Chondrocyte (in vitro differentiated cells): ENCODE results near the gene ADAMTSL4. TPM values are rescaled to one million over a fixed set of nuclear protein-coding genes. Genes with fewer than 3 reads are reported as not detected.

Experiments
- DNase-seq: peaks from one replicate; pipeline ENCODE4 v3.0.0; 2021; ENCODE audit warnings: mixed read lengths, low spot score
- H3K27ac Mint-ChIP-seq: one replicate; pipeline ENCODE4 v1.8.0; 2021; ENCODE audit warnings: mild to moderate bottlenecking, moderate library complexity, mixed read lengths; ENCODE audit not compliant: unreplicated experiment
- H3K27me3 Mint-ChIP-seq: 2 replicates; pipeline ENCODE4 v1.8.0; 2021; ENCODE audit warnings: low read depth, mixed read lengths
- H3K36me3 Mint-ChIP-seq: 2 replicates; pipeline ENCODE4 v1.8.0; 2021; ENCODE audit warnings: low read depth, mixed read lengths
- H3K4me1 Mint-ChIP-seq: 2 replicates; pipeline ENCODE4 v1.8.0; 2021; ENCODE audit warnings: low read depth, mild to moderate bottlenecking, mixed read lengths
- H3K4me3 Mint-ChIP-seq: one replicate; pipeline ENCODE4 v1.8.0; 2021; ENCODE audit warnings: mild to moderate bottlenecking, moderate library complexity, mixed read lengths; ENCODE audit not compliant: unreplicated experiment
- H3K9me3 Mint-ChIP-seq: 2 replicates; pipeline ENCODE4 v1.8.0; 2021; ENCODE audit warnings: low read depth, mixed read lengths
- CTCF ChIP-seq: fragments of 200-600 bp; sonication (generic); IDR thresholded peaks from 2 replicates; pipeline ENCODE4 v1.5.0; 2021; ENCODE audit warnings: antibody characterized with exemption, mild to moderate bottlenecking, moderate library complexity
- total RNA-seq: library from RNA; stranded (reverse); gene quantifications from 3 replicates; pipeline ENCODE4 v1.2.1, GENCODE V29; 2021

Gene ADAMTSL4
- total RNA-seq, 1 donor from 2014 or later, result 5.7 TPM

DNA sequence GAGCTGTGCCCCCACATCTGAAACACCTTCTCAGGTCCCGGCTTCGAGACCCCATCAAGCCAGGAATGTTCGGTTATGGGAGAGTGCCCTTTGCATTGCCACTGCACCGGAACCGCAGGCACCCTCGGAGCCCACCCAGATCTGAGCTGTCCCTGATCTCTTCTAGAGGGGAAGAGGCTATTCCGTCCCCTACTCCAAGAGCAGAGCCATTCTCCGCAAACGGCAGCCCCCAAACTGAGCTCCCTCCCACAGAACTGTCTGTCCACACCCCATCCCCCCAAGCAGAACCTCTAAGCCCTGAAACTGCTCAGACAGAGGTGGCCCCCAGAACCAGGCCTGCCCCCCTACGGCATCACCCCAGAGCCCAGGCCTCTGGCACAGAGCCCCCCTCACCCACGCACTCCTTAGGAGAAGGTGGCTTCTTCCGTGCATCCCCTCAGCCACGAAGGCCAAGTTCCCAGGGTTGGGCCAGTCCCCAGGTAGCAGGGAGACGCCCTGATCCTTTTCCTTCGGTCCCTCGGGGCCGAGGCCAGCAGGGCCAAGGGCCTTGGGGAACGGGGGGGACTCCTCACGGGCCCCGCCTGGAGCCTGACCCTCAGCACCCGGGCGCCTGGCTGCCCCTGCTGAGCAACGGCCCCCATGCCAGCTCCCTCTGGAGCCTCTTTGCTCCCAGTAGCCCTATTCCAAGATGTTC, 4.3 kb downstream of the ADAMTSL4 start:
- Mint-ChIP-seq H3K4me1 (peaks cover 31% of the 10 kb centered on the region), H3K9me3 (no peaks in the 10 kb centered on the region), H3K27me3 (no peaks in the 10 kb centered on the region), H3K4me3 (no peak overlapping the region), H3K27ac (no peak overlapping the region), H3K36me3 (no peaks in the 10 kb centered on the region)
- no peak for TF ChIP-seq CTCF
- peak; percentile 90 for DNase-seq

DNA sequence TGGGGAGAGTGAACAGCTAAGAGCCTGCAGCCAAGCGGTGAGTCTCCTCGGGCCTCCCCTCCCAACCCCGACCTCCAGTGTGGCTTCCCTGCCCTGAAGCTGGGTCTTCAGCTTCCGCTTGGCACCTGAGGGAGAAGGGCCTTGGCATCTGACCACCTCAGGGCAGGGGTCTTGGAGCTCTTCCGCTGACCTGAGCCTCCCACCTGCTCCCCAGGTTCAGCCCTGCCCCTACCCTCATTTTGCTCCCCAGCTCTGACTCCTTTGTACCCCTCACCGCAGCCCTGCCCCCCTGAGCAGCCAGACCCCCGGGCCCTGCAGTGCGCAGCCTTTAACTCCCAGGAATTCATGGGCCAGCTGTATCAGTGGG, 4.9 kb downstream of the ADAMTSL4 start:
- no peaks in the 10 kb centered on the region for H3K9me3 Mint-ChIP-seq
- DNase-seq, result peak; percentile 63
- no peaks in the 10 kb centered on the region for H3K27me3 Mint-ChIP-seq
- H3K4me1 Mint-ChIP-seq, result peaks cover 30% of the 10 kb centered on the region
- TF ChIP-seq CTCF, result no peak
- no peaks in the 10 kb centered on the region for H3K36me3 Mint-ChIP-seq
- H3K4me3 Mint-ChIP-seq, result no peak overlapping the region
- no peak overlapping the region for H3K27ac Mint-ChIP-seq

- Mint-ChIP-seq H3K4me3 (no peak overlapping the region), H3K9me3 (no peaks in the 10 kb centered on the region), H3K36me3 (no peaks in the 10 kb centered on the region), H3K4me1 (peaks cover 31% of the 10 kb centered on the region), H3K27me3 (no peaks in the 10 kb centered on the region), H3K27ac (no peak overlapping the region)
- DNase-seq, result peak; percentile 81
- no peak for TF ChIP-seq CTCF
Measured at GRCh38 chr1:150555198-150555970, 6.2 kb downstream of the ADAMTSL4 start.

DNA sequence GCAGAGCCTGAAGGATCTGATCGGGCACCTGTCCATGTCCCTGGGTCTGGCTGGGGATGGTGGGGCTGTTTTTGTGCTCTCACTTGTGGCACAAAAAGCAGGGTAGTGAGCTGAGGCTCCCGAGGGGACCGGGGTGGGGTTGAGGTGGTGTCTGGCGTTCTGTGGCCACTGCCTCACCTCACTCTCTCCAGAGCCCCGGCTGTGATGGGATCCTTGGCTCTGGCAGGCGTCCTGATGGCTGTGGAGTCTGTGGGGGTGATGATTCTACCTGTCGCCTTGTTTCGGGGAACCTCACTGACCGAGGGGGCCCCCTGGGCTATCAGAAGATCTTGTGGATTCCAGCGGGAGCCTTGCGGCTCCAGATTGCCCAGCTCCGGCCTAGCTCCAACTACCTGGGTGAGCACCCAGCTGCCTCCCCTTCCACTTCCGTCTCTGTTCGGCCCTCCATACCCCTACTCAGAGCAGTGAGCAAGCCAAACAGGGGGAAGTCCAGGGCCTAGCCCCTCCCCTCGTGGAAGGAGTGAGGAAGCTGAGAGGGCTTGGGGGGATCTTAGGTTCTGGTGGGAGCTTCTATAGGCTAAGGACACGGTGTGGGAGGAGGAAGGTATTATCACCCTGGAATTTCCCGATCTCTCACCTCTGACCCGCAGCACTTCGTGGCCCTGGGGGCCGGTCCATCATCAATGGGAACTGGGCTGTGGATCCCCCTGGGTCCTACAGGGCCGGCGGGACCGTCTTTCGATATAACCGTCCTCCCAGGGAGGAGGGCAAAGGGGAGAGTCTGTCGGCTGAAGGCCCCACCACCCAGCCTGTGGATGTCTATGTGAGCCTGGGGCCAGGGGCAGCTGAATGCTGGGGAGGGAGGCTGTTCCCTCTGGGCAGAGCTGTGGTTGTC, 7.0 kb downstream of the ADAMTSL4 start:
- no peaks in the 10 kb centered on the region for H3K9me3 Mint-ChIP-seq
- no peak overlapping the region for H3K4me3 Mint-ChIP-seq
- H3K4me1 Mint-ChIP-seq, result peaks cover 31% of the 10 kb centered on the region
- H3K27ac Mint-ChIP-seq, result no peak overlapping the region
- DNase-seq, result peak; percentile 69
- no peaks in the 10 kb centered on the region for H3K27me3 Mint-ChIP-seq
- no peaks in the 10 kb centered on the region for H3K36me3 Mint-ChIP-seq
- TF ChIP-seq CTCF, result no peak

DNA sequence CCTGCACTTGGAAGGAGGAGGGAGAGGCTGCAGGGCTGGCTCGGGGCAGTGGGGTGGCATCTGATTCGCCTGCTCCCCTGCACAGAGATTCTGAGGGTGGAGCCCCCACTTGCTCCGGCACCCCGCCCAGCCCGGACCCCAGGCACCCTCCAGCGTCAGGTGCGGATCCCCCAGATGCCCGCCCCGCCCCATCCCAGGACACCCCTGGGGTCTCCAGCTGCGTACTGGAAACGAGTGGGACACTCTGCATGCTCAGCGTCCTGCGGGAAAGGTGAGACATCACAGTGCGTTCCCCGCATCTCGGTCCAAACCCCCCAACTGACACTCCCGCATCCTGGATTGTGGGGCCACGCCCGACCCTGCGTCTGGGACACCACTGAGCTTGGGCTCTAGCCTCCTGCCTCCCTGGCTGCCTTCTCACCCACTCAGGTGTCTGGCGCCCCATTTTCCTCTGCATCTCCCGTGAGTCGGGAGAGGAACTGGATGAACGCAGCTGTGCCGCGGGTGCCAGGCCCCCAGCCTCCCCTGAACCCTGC, 7.9 kb downstream of the ADAMTSL4 start:
- no peaks in the 10 kb centered on the region for H3K27me3 Mint-ChIP-seq
- H3K27ac Mint-ChIP-seq, result no peak overlapping the region
- no peak overlapping the region for H3K4me3 Mint-ChIP-seq
- DNase-seq, result no peak
- no peaks in the 10 kb centered on the region for H3K9me3 Mint-ChIP-seq
- no peaks in the 10 kb centered on the region for H3K36me3 Mint-ChIP-seq
- TF ChIP-seq CTCF, result no peak
- H3K4me1 Mint-ChIP-seq, result peaks cover 31% of the 10 kb centered on the region
